ENCODE measurements around the gene MBLAC2.

DNA sequence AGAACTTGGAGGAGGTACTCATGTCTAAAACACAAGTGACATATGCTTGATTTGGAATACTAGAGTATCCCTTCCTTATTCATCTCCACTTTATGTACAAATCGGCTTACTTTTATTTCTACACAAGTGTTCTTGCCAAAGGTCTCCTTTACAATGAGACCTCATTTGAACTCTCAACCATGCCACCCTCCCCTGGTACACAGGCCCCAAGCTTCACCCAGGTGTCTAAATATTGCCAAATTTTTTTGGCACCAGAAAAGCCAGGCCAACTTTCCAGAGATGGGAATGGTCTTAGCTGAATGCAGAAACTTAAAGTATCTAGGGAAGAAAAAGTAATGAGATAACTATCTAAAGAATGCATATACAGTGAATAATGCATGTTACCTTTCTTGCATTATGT lies 35.9 kb upstream of the MBLAC2 start:
- TF ChIP-seq, protein P1, sequence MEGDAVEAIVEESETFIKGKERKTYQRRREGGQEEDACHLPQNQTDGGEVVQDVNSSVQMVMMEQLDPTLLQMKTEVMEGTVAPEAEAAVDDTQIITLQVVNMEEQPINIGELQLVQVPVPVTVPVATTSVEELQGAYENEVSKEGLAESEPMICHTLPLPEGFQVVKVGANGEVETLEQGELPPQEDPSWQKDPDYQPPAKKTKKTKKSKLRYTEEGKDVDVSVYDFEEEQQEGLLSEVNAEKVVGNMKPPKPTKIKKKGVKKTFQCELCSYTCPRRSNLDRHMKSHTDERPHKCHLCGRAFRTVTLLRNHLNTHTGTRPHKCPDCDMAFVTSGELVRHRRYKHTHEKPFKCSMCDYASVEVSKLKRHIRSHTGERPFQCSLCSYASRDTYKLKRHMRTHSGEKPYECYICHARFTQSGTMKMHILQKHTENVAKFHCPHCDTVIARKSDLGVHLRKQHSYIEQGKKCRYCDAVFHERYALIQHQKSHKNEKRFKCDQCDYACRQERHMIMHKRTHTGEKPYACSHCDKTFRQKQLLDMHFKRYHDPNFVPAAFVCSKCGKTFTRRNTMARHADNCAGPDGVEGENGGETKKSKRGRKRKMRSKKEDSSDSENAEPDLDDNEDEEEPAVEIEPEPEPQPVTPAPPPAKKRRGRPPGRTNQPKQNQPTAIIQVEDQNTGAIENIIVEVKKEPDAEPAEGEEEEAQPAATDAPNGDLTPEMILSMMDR (conservative IDR thresholded peaks at IDR 0.05 in 1 of 2, IDR thresholded peaks at IDR 0.05 in 1 of 2; ENCODE audit: low read depth in 1 of 2, low read length in 2 of 2), result no peak
- TF ChIP-seq EZH2 (IDR thresholded peaks at IDR 0.05; ENCODE audit: low read length, missing control alignments), result no peak
